BLaER1 (cell line): Measurements from ENCODE around the gene LRRC23.
"Not testable (repeated sequence)": the region's sequence is repeated elsewhere in the genome, so short reads cannot be mapped to it uniquely, and the experiment has no call there.

Source experiments
- H3K27ac ChIP-seq: shearing (Covaris generic); formaldehyde crosslinking; 2 replicates; pipeline ENCODE4 v1.8.1; 2022
- H3K27me3 ChIP-seq: shearing (Covaris generic); formaldehyde crosslinking; 2 replicates; pipeline ENCODE4 v1.8.1; 2022
- H3K36me3 ChIP-seq: shearing (Covaris generic); formaldehyde crosslinking; 2 replicates; pipeline ENCODE4 v1.8.1; 2022
- H3K4me1 ChIP-seq: shearing (Covaris generic); formaldehyde crosslinking; 2 replicates; pipeline ENCODE4 v1.8.1; 2022
- H3K4me2 ChIP-seq: shearing (Covaris generic); formaldehyde crosslinking; 2 replicates; pipeline ENCODE4 v1.8.1; 2022
- H3K4me3 ChIP-seq: shearing (Covaris generic); formaldehyde crosslinking; 2 replicates; pipeline ENCODE4 v1.8.1; 2022
- H3K9ac ChIP-seq: shearing (Covaris generic); formaldehyde crosslinking; 2 replicates; pipeline ENCODE4 v1.8.1; 2022
- H3K9me3 ChIP-seq: shearing (Covaris generic); formaldehyde crosslinking; 2 replicates; pipeline ENCODE4 v1.8.1; 2022
- H4K20me1 ChIP-seq: shearing (Covaris generic); formaldehyde crosslinking; 2 replicates; pipeline ENCODE4 v1.8.1; 2022
- Cebpa-rat ChIP-seq: shearing (Covaris generic); IDR thresholded peaks from 2 replicates; pipeline ENCODE4 v1.8.1; 2022

LRRC23 gene

GRCh38 chr12:6888360-6888759, 16.3 kb upstream of the LRRC23 start:
- Histone ChIP-seq H3K27me3 (no peaks in the 10 kb centered on the region), H3K27ac (no peak overlapping the region), H3K4me3 (no peak overlapping the region), H3K36me3 (peaks cover 27% of the 10 kb centered on the region), H4K20me1 (no peaks in the 10 kb centered on the region), H3K4me1 (peaks cover 20% of the 10 kb centered on the region), H3K9ac (no peak overlapping the region), H3K9me3 (no peaks in the 10 kb centered on the region), H3K4me2 (no peak overlapping the region)
- TF ChIP-seq Cebpa-rat, result no peak

- not testable (repeated sequence) for H4K20me1 ChIP-seq, H3K9ac ChIP-seq, H3K27ac ChIP-seq, H3K9me3 ChIP-seq, H3K27me3 ChIP-seq, H3K4me2 ChIP-seq, H3K4me3 ChIP-seq
- H3K36me3 ChIP-seq, result peaks cover 24% of the 10 kb centered on the region
- H3K4me1 ChIP-seq, result peaks cover 20% of the 10 kb centered on the region
These were observed 15.8 kb upstream of the LRRC23 start for GRCh38 chr12:6888794-6889193.

DNA sequence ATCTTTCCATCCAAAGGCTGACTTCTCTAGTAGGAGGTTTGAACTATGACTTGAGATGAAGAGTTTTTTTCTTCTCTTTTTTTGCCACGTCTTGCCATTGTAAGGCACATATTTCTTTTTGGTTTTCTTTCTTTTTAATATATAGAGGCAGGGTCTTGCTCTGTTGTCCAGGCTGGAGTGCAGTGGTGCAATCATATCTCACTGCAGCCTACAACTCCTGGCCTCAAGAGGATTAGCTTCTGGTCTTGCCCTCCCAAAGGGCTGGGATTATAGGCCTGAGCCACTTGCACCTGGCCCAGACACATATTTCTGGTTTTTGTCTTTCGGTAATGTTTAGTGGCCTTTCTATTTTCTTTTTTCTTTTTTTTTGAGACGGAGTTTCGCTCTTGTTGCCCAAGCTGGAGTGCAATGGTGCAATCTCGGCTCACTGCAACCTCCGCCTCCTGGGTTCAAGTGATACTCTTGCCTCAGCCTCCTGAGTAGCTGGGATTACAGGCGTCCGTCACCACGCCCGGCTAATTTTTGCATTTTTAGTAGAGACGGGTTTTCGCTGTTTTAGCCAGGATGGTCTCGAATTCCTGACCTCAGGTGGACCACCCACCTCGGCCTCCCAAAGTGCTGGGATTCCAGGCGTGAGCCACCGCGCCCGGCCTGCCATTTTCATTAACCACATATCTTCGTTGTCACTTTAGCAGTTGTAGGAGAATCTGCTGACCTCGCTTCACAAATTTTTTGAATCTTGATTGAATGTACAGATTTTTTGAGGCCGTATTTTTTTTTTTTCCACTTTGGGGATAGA, 14.6 kb upstream of the LRRC23 start:
- peak overlapping the region; percentile 95 for H3K4me2 ChIP-seq
- not testable (repeated sequence) for H3K9me3 ChIP-seq, H4K20me1 ChIP-seq, H3K9ac ChIP-seq, H3K27me3 ChIP-seq
- peaks cover 20% of the 10 kb centered on the region for H3K4me1 ChIP-seq
- peaks cover 12% of the 10 kb centered on the region for H3K36me3 ChIP-seq
- peak overlapping the region; percentile 68; the same call in 1 of the 2 replicates for H3K4me3 ChIP-seq
- peak overlapping the region; percentile 82 for H3K27ac ChIP-seq

GRCh38 chr12:6890789-6891645, 13.6 kb upstream of the LRRC23 start:
- peak overlapping the region; percentile 68 for H3K4me3 ChIP-seq
- peak; percentile 100 for TF ChIP-seq Cebpa-rat
- no peaks in the 10 kb centered on the region for H4K20me1 ChIP-seq

DNA sequence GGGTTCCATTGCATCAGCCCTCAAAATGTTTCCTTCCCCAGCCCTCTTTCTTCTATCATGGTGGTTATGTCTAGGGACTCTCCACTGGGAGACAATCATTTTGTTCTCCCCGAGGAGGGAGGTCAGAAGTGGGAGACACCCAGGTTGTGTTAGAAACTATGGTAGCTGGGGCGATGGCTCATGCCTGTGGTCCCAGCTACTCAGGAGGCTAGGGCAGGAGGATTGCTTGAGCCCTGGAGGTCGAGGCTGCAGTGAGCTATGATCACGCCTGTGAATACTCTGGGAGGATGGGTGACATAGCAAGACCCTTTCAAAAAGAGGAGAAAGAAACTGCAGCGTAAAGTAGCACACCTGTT, 13.0 kb upstream of the LRRC23 start:
- H3K4me1 ChIP-seq, result peaks cover 20% of the 10 kb centered on the region
- H3K27ac ChIP-seq, result peak overlapping the region; percentile 94
- TF ChIP-seq Cebpa-rat, result no peak
- H3K4me3 ChIP-seq, result peak overlapping the region; percentile 68
- H3K4me2 ChIP-seq, result peak overlapping the region; percentile 95
- H3K27me3 ChIP-seq, result no peaks in the 10 kb centered on the region
- H3K9ac ChIP-seq, result peak overlapping the region; percentile 90
- H4K20me1 ChIP-seq, result no peaks in the 10 kb centered on the region
- H3K36me3 ChIP-seq, result peaks cover 5% of the 10 kb centered on the region; the same call in 1 of the 2 replicates
- no peaks in the 10 kb centered on the region for H3K9me3 ChIP-seq

More at GRCh38 chr12:6890789-6891645, 13.6 kb upstream of the LRRC23 start:
- H3K36me3 ChIP-seq, result peaks cover 5% of the 10 kb centered on the region; the same call in 1 of the 2 replicates
- peaks cover 20% of the 10 kb centered on the region for H3K4me1 ChIP-seq
- peak overlapping the region; percentile 90 for H3K9ac ChIP-seq
- H3K27ac ChIP-seq, result peak overlapping the region; percentile 94
- H3K9me3 ChIP-seq, result no peaks in the 10 kb centered on the region
- H3K27me3 ChIP-seq, result no peaks in the 10 kb centered on the region
- peak overlapping the region; percentile 95 for H3K4me2 ChIP-seq

- not testable (repeated sequence) for H3K36me3 ChIP-seq, H3K4me3 ChIP-seq, H3K27me3 ChIP-seq, H3K9ac ChIP-seq, H3K27ac ChIP-seq, H3K9me3 ChIP-seq, H3K4me2 ChIP-seq, H4K20me1 ChIP-seq
- H3K4me1 ChIP-seq, result peaks cover 20% of the 10 kb centered on the region
These were observed 11.9 kb upstream of the LRRC23 start for GRCh38 chr12:6892683-6893082.

DNA sequence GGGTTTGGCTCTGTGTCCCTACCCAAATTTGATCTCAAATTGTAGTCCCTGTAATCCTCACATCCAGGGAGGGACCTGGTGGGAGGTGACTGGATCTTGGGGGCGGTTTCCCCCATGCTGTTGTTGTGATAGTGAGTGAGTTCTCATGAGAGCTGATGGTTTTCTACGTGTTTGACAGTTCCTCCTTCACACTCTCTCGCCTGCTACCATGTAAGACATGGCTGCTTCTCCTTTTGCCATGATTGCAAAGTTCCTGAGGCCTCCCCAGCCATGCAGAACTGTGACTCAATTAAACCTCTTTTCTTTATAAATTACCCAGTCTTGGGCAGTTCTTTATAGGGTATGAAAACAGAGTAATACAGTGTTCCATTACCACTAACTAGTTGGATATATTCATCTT, 10.3 kb upstream of the LRRC23 start:
- Histone ChIP-seq H3K27me3 (no peaks in the 10 kb centered on the region), H3K4me2 (no peak overlapping the region), H3K4me1 (peaks cover 20% of the 10 kb centered on the region), H3K9me3 (no peaks in the 10 kb centered on the region), H3K36me3 (no peaks in the 10 kb centered on the region), H3K27ac (no peak overlapping the region), H3K9ac (no peak overlapping the region), H3K4me3 (no peak overlapping the region), H4K20me1 (no peaks in the 10 kb centered on the region)
- TF ChIP-seq Cebpa-rat, result no peak

DNA sequence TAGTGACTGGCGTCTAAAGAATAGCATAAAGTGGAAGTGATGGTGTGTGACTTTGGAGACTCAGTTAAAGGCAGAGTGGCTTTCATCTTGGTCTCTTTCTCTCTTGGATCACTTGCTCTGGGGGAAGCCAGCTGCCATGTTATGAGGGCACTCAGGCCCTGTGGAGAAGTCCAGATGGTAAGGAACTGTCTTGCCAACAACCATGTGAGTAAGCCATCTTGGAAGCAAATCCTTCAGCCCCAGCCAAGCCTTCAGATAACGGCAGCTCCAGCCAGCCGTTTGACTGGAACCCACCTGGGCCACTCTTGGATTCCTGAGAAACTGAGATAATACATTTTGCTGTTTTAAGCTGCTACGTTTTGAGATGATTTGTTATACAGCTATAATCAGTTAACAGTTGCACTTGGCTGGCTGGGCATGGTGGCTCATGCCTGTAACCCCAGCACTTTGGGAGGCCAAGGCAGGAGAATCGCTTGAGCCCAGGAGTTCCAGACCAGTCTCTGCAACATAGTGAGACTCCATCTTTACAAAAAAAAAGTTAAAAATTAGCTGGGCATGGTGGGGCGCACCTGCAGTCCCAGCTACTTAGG, 7.7 kb upstream of the LRRC23 start:
- Histone ChIP-seq H3K9ac (no peak overlapping the region), H3K27me3 (no peaks in the 10 kb centered on the region), H3K27ac (no peak overlapping the region), H3K9me3 (no peaks in the 10 kb centered on the region), H3K4me3 (no peak overlapping the region), H4K20me1 (no peaks in the 10 kb centered on the region), H3K4me1 (peaks cover 10% of the 10 kb centered on the region), H3K36me3 (no peaks in the 10 kb centered on the region), H3K4me2 (no peak overlapping the region)
- no peak for TF ChIP-seq Cebpa-rat

DNA sequence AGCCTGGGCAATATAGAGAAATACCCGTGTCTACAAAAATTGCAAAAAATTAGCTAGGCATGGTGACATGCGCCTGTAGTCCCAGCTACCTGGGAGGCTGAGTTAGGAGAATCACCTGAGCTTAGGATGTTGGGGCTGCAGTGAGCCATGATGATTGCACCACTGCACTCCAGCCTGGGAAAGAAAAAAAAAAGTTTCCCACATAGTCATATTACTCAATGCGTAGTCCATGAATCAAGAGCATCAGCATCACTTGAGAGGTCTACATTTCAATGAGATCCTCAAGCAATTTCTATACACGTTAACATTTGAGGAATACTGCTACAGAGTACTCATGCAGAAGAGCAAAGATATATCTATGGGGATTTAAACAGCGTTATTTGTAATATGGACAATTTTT, 5.2 kb upstream of the LRRC23 start:
- H3K4me2 ChIP-seq, result no peak overlapping the region
- no peak overlapping the region for H3K9ac ChIP-seq
- no peak overlapping the region for H3K4me3 ChIP-seq
- no peak overlapping the region for H3K27ac ChIP-seq
- H4K20me1 ChIP-seq, result no peaks in the 10 kb centered on the region
- H3K4me1 ChIP-seq, result peaks cover 17% of the 10 kb centered on the region
- H3K9me3 ChIP-seq, result no peaks in the 10 kb centered on the region
- H3K36me3 ChIP-seq, result no peaks in the 10 kb centered on the region
- H3K27me3 ChIP-seq, result no peaks in the 10 kb centered on the region
- no peak for TF ChIP-seq Cebpa-rat
